GM19324 (cell line): ENCODE data around the gene PRKAG2.
"Not testable (repeated sequence)": the region's sequence is repeated elsewhere in the genome, so short reads cannot be mapped to it uniquely, and the experiment has no call there.

Experiments used
- ATAC-seq: cut with Tn5 transposase; IDR thresholded peaks from one replicate; pipeline ENCODE4 v1.9.1; 2021; ENCODE audit warnings: mild to moderate bottlenecking, moderate library complexity; ENCODE audit not compliant: unreplicated experiment, low FRiP score

PRKAG2 gene

GRCh38 chr7:151876899-151877777 lies at the start of gene PRKAG2:
Gene PRKAG2 (minus strand): TSS chr7:151877115. CDS start chr7:151876620, 495 bp downstream.
- peak; percentile 58 for ATAC-seq

GRCh38 chr7:151926336-151926712 lies 49.4 kb upstream of the PRKAG2 start:
- no peak for ATAC-seq

GRCh38 chr7:151925446-151926335 lies 48.8 kb upstream of the PRKAG2 start:
- no peak for ATAC-seq

- no peak for ATAC-seq
These were observed 47.6 kb upstream of the PRKAG2 start for GRCh38 chr7:151924508-151924907.

GRCh38 chr7:151924001-151924400 lies 47.1 kb upstream of the PRKAG2 start:
- ATAC-seq: no peak

GRCh38 chr7:151923097-151923876 lies 46.4 kb upstream of the PRKAG2 start:
- ATAC-seq: no peak

GRCh38 chr7:151921451-151921850 lies 44.5 kb upstream of the PRKAG2 start:
- no peak for ATAC-seq

GRCh38 chr7:151920488-151920887 lies 43.6 kb upstream of the PRKAG2 start:
- ATAC-seq: no peak

- no peak for ATAC-seq
These were observed 42.7 kb upstream of the PRKAG2 start for GRCh38 chr7:151919595-151919994.

GRCh38 chr7:151918510-151918843 lies 41.6 kb upstream of the PRKAG2 start:
- no peak for ATAC-seq

GRCh38 chr7:151917791-151918509 lies 41.0 kb upstream of the PRKAG2 start:
- no peak for ATAC-seq

- no peak for ATAC-seq
These were observed 37.1 kb upstream of the PRKAG2 start for GRCh38 chr7:151914051-151914450.

GRCh38 chr7:151910655-151911054 lies 33.7 kb upstream of the PRKAG2 start:
- ATAC-seq: not testable (repeated sequence)

GRCh38 chr7:151907115-151907514 lies 30.2 kb upstream of the PRKAG2 start:
- not testable (repeated sequence) for ATAC-seq

GRCh38 chr7:151905766-151906165 lies 28.9 kb upstream of the PRKAG2 start:
- no peak for ATAC-seq

GRCh38 chr7:151905353-151905752 lies 28.4 kb upstream of the PRKAG2 start:
- no peak for ATAC-seq

GRCh38 chr7:151904270-151904669 lies 27.4 kb upstream of the PRKAG2 start:
- ATAC-seq: no peak

- ATAC-seq: no peak
These were observed 26.5 kb upstream of the PRKAG2 start for GRCh38 chr7:151903249-151904032.

GRCh38 chr7:151902311-151902710 lies 25.4 kb upstream of the PRKAG2 start:
- ATAC-seq: no peak
